GM23248 (cell line): ENCODE measurements around the gene NDUFB3.

Experiments used
- EZH2 ChIP-seq: fragments of 200-600 bp; sonication (generic); IDR thresholded peaks from 2 replicates; pipeline ENCODE4 v1.6.1; 2018; ENCODE audit warnings: antibody characterized with exemption, mild to moderate bottlenecking; ENCODE audit not compliant: insufficient read depth, poor library complexity, severe bottlenecking
- EZH2phosphoT487 ChIP-seq: fragments of 200-600 bp; sonication (generic); IDR thresholded peaks from 2 replicates; pipeline ENCODE4 v1.6.1; 2018; ENCODE audit warnings: antibody characterized with exemption, moderate library complexity, mild to moderate bottlenecking, low read depth; ENCODE audit not compliant: insufficient read depth

DNA sequence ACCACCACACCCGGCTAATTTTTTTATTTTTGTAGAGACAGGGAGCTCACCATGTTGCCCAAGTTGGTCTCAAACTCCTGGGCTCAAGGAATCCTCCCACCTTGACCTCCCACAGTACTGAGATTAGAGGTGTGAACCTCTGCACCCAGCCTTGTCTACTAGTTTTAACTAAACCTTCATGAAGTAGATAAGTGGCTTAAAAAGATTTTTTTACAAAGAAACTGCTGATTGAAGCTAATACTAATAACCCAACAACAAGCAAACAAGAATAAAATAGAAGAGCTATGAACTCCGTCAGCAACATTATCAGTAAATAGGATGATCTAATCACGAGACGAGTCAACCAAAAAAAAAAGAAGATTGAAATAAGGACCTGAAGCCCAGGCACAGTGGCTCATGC lies 18.8 kb downstream of the NDUFB3 start:
- TF ChIP-seq EZH2phosphoT487, result no peak
- no peak for TF ChIP-seq EZH2
